Measurements from ENCODE around the gene DPYD. TPM values are rescaled to one million over a fixed set of nuclear protein-coding genes. Genes with fewer than 3 reads are reported as not detected.
A peak's percentile ranks its signal among the peaks of the same experiment; 100 is the strongest.

Gene DPYD
- total RNA-seq, 4 donors from 2014 or later, result 35.7 to 65.4 (median 43.7) TPM

- no peak for TF ChIP-seq POLR2A (IDR thresholded peaks at IDR 0.05)
- TF ChIP-seq EP300 (IDR thresholded peaks at IDR 0.05), result peak in 1 of 2 donors; percentile 29
These were observed 11.6 kb downstream of the DPYD start for GRCh38 chr1:97909266-97909665.

GRCh38 chr1:97907886-97908285, 12.9 kb downstream of the DPYD start:
- 94 to 99% methylated on average over 3 of the region's 3 CpGs for WGBS, 2 donors
- H3K4me1 ChIP-seq, result peaks cover 0 to 64% (median 15%) of the 10 kb centered on the region in 4 donors
- no peak for TF ChIP-seq CTCF (IDR thresholded peaks at IDR 0.05)
- no peak for TF ChIP-seq POLR2A (IDR thresholded peaks at IDR 0.05)
- no peak for TF ChIP-seq EP300 (IDR thresholded peaks at IDR 0.05)
- H3K36me3 ChIP-seq, result no peaks in the 10 kb centered on the region
- no peaks in the 10 kb centered on the region for H3K27me3 ChIP-seq
- H3K9me3 ChIP-seq, result no peaks in the 10 kb centered on the region
- H3K4me3 ChIP-seq, result no peak overlapping the region
- no peak for DNase-seq (ENCODE audit: low spot score in 2 of 2)
- H3K27ac ChIP-seq, result peak overlapping the region in 1 of 4 donors; percentile 10

More at GRCh38 chr1:97909266-97909665, 11.6 kb downstream of the DPYD start:
- Histone ChIP-seq H3K9me3 (no peaks in the 10 kb centered on the region), H3K27ac (no peak overlapping the region), H3K27me3 (no peaks in the 10 kb centered on the region), H3K36me3 (no peaks in the 10 kb centered on the region), H3K4me3 (no peak overlapping the region), H3K4me1 (peaks cover 0 to 50% (median 10%) of the 10 kb centered on the region in 4 donors)
- DNase-seq (ENCODE audit: low spot score in 2 of 2), result no peak

DNA sequence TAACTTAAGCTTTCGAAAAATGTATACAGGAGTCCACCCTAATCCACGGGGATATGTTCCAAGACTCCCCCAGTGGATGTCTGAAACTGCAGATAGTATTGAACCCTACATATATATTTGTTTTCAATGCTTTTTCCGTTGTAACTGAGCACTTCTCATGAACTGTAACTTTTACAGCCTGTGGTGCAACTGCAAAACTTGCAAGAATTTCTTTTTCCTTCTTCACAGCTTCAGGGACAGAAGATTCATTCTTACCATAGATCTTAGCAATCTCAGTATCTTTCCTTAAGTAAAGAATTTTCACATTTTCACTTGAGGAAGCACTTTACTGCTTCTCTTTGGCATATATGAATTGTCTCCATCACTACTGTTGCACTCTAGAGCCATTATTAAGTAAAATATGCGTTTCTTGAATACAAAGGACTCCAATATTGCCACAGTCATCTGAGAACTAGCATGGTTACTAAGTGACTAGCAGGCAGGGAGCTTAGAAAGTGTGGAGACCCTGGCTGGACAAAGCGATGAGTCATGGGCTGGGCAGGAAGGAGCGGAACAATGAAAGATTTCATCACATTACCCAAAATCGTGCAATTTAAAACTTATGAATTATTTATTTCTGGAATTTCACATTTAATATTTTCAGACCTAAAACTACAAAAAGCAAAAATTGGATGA, 14.1 kb downstream of the DPYD start:
- no peaks in the 10 kb centered on the region for H3K9me3 ChIP-seq
- peak overlapping the region in 2 of 4 donors; percentile 22 to 67 for H3K27ac ChIP-seq
- no peak overlapping the region for H3K4me3 ChIP-seq
- H3K36me3 ChIP-seq, result no peaks in the 10 kb centered on the region
- DNase-seq (ENCODE audit: low spot score in 2 of 2), result no peak
- 40 to 49% methylated on average over 7 of the region's 7 CpGs for WGBS, 2 donors
- no peak for TF ChIP-seq POLR2A (IDR thresholded peaks at IDR 0.05)
- TF ChIP-seq CTCF (IDR thresholded peaks at IDR 0.05), result no peak
- TF ChIP-seq EP300 (IDR thresholded peaks at IDR 0.05), result peak in 1 of 2 donors; percentile 54
- H3K27me3 ChIP-seq, result no peaks in the 10 kb centered on the region
- H3K4me1 ChIP-seq, result peaks cover 0 to 68% (median 15%) of the 10 kb centered on the region in 4 donors

DNA sequence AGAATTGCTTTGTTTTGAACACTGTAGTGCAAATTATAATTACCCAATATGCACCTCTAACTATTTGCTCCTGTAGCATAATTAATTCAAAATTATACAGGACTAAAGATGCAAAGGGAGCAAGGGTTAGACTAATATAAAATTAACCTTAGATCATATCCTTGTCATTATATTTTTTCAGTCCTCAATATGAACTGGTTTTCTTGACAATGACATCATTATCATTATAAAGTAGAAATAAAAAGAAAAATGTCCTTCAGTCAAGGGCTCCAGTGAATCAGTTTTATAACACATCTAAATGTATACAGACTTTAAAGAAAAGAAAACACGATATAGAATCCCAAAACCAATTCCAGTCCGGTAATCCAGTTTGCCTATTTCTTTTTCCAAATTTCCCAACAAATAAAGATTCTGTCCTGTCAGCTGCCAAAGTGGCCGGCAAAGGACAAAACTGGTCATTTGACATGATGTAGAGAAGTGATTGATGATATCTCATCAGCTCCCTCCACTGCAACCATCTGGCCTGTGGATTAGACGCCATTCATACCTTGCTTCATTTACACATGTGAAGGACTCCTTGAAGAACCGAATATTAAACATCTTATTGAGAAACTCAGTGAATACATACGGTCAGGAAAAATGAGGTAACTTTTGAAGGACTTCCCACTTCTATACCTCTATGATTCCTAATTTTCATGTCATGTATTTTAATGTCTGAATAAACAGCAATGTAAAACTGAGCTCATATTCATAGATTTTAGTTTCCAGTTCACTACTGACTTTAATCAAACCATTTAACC, 15.5 kb downstream of the DPYD start:
- no peaks in the 10 kb centered on the region for H3K36me3 ChIP-seq
- peaks cover 0 to 74% (median 15%) of the 10 kb centered on the region in 4 donors for H3K4me1 ChIP-seq
- no peak for DNase-seq (ENCODE audit: low spot score in 2 of 2)
- H3K4me3 ChIP-seq, result no peak overlapping the region
- H3K27ac ChIP-seq, result peak overlapping the region in 1 of 4 donors; percentile 67
- 85% methylated on average over 6 of the region's 6 CpGs for WGBS, 2 donors
- no peaks in the 10 kb centered on the region for H3K27me3 ChIP-seq
- H3K9me3 ChIP-seq, result no peaks in the 10 kb centered on the region
- TF ChIP-seq CTCF (IDR thresholded peaks at IDR 0.05), result no peak
- TF ChIP-seq EP300 (IDR thresholded peaks at IDR 0.05), result no peak
- no peak for TF ChIP-seq POLR2A (IDR thresholded peaks at IDR 0.05)

- DNase-seq (ENCODE audit: low spot score in 2 of 2), result no peak
- H3K27me3 ChIP-seq, result no peaks in the 10 kb centered on the region
- peaks cover 0 to 74% (median 15%) of the 10 kb centered on the region in 4 donors for H3K4me1 ChIP-seq
- H3K36me3 ChIP-seq, result no peaks in the 10 kb centered on the region
- no peaks in the 10 kb centered on the region for H3K9me3 ChIP-seq
- H3K27ac ChIP-seq, result peak overlapping the region in 1 of 4 donors; percentile 67
- TF ChIP-seq EP300 (IDR thresholded peaks at IDR 0.05) (no peak), POLR2A (IDR thresholded peaks at IDR 0.05) (no peak), CTCF (IDR thresholded peaks at IDR 0.05) (no peak)
- H3K4me3 ChIP-seq, result no peak overlapping the region
These were observed 16.3 kb downstream of the DPYD start for GRCh38 chr1:97904534-97904933.

Data from tibial nerve (tissue), 4 donors.